GM21786 (cell line): Measurements from ENCODE around the gene ESF1.
A peak's percentile ranks its signal among the peaks of the same experiment; 100 is the strongest.
"Not testable (repeated sequence)": the region's sequence is repeated elsewhere in the genome, so short reads cannot be mapped to it uniquely, and the experiment has no call there.

Experiments
- ATAC-seq: cut with Tn5 transposase; IDR thresholded peaks from one replicate; pipeline ENCODE4 v1.9.1; 2021; ENCODE audit not compliant: unreplicated experiment

The ESF1 gene

GRCh38 chr20:13788167-13788834, 3.6 kb upstream of the ESF1 start:
- ATAC-seq, result peak; percentile 41

- no peak for ATAC-seq
Measured at GRCh38 chr20:13786143-13786828, 1.6 kb upstream of the ESF1 start.

- peak; percentile 12 for ATAC-seq
Measured at GRCh38 chr20:13784271-13784892, 337 bp downstream of the ESF1 start.

DNA sequence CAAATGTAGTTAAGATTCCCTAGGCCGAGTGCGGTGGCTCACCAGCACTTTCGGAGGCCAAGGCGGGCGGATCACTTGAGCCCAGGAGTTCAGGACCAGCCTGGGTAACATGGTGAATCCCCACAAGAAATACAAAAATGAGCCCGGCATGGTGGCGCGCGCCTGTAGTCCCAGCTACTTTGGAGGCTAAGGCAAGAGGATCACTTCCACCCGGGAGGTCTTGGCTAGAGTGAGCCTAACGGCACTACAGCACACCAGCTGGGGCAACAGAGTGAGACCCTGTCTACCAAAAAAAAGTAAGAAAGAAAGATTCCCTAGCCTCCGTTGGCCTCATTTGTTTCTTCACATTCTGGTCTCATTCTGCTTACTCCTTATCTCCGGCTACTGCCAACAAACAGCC, 1.2 kb downstream of the ESF1 start:
- ATAC-seq, result no peak

DNA sequence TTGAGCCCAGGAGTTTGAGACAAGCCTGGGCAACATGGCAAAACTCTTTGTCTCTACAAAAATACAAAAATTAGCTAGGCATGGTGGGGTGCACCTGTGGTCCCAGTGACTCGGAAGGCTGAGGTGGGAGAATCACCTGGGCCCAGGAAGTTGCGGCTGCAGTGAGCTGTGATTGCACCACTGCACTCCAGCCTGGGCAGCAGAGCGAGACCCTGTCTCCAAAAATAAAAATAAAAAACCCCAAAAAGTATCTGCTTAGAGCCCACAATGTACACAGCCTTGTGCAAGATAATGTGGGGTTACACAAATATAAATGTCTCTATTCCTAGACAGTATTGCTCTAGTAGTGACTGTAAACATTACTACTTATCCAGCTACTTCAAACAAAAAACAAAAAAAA, 5.9 kb downstream of the ESF1 start:
- peak; percentile 61 for ATAC-seq

DNA sequence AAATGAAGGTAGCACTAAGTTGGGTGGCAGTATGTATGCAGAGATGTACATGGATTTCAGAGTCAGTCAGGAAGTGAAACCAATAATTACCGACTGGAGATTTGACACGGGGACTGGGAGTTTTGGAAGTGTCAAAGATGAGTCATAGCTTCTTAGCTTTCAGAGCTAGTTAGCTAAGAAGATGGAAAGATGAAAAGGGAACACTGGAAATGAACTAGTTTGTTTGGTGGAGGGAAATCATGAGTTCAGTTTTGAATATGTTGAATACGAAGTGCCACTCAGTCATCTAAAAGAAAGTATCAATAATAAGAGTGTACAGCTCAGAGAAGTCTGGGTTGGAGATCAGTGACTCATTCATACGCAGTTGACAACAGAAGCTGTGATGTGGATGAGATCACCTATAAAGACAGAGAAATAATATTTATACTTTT, 7.5 kb downstream of the ESF1 start:
- no peak for ATAC-seq

DNA sequence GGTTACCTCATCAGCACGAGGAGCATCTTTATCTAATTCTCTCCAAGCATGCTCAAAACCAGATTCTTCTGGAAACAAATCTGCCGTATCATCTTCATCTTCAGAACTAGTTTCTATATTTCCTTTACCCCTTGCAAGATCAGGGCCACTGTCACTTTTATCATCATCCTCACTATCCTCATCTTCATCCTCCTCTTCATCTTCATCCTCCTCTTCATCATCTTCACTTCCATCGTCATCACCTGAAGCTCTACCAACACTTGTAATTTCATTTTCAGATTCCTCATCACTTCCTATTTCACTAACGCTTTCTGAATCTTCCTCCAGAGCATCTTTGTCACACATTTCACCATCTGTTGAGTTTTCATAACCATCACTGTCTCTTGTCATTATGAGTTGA, 8.9 kb downstream of the ESF1 start:
- no peak for ATAC-seq

DNA sequence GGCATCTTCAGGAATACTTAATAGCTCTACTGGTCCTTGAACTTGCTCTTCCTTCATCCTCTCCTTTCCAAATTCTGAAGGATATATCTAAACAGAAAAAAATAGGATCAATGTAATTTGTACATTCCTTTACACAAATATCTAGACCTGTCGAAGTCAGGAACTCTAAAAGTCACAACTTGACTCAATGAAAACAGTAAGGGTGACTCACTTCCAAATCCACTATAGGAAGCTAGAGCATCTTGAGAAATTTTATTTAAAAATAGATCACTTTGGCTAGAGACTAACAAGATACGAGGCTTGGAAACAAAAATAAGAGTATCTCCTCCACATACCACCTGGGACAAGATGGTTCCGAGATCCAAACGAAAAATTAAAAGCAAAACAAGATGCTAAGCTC, 12.2 kb downstream of the ESF1 start:
- ATAC-seq, result no peak

DNA sequence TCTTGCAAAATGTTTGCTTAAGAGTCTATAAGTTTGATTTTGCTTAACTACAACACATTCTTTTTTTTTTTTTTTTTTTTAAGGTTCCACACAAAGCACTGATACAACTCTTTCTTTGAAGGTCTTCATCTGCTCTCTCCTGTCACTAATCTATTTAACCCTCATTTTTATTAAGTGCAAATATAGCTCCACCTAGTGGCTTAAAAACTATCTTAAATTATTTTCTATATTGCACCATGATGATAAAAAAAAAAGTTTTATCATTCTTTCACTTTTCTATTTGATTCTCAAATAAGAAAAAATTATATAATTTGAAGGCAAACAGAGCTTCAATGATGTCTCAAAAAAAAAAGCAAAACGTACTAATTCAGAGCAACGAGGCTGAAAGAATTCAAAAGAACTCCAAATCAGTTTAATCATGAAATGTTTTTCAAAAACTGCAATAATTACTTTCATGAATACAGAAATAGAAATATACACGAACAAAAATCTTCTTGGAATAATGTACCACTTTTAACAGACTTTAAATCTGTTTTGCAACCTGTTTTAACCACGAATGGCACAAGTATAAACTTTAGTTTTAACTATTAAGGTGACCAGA, 12.8 kb downstream of the ESF1 start:
- no peak for ATAC-seq

GRCh38 chr20:13770141-13770540, 14.6 kb downstream of the ESF1 start:
- no peak for ATAC-seq

GRCh38 chr20:13765868-13766416, 18.8 kb downstream of the ESF1 start:
- no peak for ATAC-seq

- no peak for ATAC-seq
Measured at GRCh38 chr20:13765299-13765698, 19.4 kb downstream of the ESF1 start.

DNA sequence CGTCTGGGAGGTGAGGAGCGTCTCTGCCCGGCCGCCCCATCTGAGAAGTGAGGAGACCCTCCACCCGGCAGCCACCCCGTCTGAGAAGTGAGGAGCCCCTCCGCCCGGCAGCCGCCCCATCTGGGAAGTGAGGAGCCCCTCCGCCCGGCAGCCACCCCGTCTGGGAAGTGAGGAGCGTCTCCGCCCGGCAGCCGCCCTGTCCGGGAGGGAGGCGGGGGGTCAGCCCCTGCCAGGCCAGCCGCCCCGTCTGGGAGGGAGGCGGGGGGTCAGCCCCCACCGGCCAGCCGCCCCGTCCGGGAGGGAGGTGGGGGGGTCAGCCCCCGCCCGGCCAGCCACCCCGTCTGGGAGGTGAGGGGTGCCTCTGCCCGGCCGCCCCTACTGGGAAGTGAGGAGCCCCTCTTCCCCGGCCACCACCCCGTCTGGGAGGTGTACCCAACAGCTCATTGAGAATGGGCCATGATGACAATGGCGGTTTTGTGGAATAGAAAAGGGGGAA, 24.2 kb downstream of the ESF1 start:
- ATAC-seq, result not testable (repeated sequence)

DNA sequence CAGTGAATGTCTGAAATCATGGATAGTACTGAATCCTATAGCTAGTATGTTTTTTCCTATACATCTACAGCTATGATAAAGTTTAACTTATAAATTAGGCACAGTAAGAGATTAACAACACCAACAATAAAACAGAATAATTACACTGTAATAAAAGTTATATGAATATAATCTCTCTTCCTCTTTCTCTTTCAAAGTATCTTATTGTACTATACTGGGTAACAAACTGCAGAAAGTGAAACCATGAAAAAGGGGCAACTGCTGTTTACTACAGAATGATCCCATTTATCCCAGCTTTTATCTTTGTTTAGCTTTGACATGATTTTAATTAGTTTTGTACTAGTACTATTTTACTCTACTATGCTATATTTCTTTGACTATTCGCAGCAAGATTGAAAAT, 25.8 kb downstream of the ESF1 start:
- no peak for ATAC-seq

DNA sequence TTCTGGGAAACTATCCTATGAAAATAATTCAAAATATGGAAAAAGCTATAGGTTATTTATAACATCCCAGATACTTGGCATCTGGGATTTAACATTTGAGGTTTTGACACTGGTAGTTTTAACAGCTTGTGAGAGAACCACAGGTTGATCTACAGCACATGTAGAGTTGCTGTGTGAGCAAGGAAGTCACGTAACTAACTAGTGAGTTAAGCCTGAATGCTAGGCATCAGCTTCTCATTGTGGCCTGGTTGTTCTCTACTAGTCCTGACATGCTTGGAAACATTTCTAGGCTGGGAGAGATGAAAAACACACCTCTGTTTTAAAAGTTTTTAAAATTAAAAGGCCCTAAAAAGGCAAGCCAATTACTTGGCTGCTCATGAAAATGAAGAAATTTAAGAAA, 28.2 kb downstream of the ESF1 start:
- no peak for ATAC-seq

DNA sequence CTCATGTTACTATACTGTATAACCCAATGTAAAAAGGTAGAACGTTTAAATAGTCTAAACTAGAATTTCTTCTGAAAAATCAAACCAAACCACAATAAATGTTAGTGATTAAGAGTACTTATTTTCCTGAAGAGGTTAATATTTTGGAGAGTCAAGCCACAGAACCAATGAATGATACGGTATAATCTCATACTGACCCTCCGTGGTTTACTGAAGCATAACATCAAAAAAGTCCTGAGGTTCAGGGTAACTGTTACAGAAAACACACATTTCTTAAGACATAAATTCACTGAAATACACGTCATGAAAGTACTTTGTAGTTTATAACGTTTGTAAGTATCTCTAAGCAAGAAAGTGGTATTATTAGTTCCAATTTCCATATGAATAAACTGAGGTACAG, 28.9 kb downstream of the ESF1 start:
- no peak for ATAC-seq

DNA sequence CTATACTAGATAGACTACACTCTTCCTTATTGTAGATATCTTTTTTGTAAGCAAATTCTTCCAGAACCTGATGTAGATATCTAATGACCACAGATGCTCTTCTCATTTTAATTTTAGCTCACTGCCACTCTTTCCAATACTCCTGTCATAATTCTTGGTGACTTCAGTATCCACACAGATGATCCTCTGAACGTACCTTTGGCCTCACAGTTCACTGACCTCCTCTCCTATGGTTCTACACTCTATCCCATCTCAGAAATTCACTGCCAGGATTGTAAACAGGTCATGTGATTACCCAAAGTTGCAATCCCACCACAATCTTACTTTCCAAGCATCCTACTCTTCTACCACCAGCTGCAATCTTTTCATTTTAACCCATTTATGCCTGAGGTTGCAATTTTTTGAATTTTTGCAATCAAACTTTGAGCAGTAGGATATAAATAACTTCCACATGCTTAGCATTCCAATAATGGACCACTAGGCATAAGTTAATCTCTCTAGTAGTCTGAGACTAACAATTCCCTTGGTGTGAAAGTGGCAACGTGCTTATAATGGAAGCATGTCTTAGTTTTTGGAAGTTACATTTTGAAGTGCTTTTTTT, 31.2 kb downstream of the ESF1 start:
- ATAC-seq, result no peak

DNA sequence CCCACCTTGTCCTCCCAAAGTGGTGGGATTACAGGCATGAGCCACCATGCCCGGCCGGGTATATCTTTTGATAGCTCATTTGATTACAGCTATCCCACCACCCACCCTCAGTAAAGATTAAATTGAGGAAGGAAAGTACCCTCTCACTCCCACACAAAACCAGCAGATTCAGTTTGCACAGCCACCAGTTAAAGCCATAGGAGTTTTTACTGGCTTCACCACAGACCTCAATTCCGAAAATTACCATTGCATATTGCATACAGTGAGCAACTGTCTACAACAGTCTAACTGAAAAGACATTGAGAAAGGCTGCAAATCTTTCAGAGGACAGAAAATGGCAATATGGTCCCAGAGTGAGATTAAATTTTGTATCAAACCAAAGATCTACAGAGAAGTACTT, 34.9 kb downstream of the ESF1 start:
- no peak for ATAC-seq

GRCh38 chr20:13745784-13746183, 38.9 kb downstream of the ESF1 start:
- ATAC-seq, result no peak

DNA sequence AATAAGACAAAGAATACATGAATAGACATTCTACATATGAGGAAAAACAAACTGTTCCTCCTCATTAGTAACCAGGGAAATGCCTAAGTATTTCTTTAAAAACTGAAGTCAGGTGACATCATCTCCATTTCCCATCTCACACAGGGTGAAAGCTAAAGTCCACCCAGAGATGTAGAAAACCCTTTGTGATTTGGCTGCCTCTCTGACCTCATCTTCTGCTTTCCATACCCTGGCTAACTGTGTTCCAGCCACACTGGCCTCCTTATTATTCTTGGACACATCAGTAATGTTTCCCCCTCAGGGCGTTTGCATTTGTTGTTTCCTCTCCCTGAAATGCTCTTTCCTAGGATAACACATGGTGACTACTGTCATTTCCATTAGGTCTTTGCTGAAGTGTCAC, 40.4 kb downstream of the ESF1 start:
- ATAC-seq, result no peak

GRCh38 chr20:13741879-13742278, 42.8 kb downstream of the ESF1 start:
- no peak for ATAC-seq
